HepG2 (cell line): ENCODE data around the gene LRRC40. TPM values are rescaled to one million over a fixed set of nuclear protein-coding genes. Genes with fewer than 3 reads are reported as not detected.
A peak's percentile ranks its signal among the peaks of the same experiment; 100 is the strongest.

Experiments
- ATAC-seq: fragments of 200-7000 bp; cut with Tn5 transposase; 3 replicates; pipeline ENCODE4 v1.9.1; 2020; ENCODE audit warnings: mild to moderate bottlenecking, moderate library complexity
- BruUV-seq: library from RNA; stranded (reverse); fragments of 400-500 nt; replicated peaks from 2 replicates; lab custom pipeline; 2021; lab: Mats Ljungman, UMichigan
- CTCF ChIA-PET: fragments of 300-600 bp; formaldehyde crosslinking; extraction: SDS; loops from one replicate; lab custom pipeline; 2021; ENCODE audit warnings: low total read pairs, inconsistent platforms, low intra/inter-chr PET ratio; lab: Yijun Ruan, JAX
- POLR2A ChIA-PET: fragments of 350-600 bp; sonication (Branson Sonifier 250); formaldehyde crosslinking; loops from one replicate; lab custom pipeline; 2020; ENCODE audit warnings: antibody characterized with exemption, inconsistent platforms; lab: Yijun Ruan, JAX
- DNase-seq: peaks from one replicate; pipeline ENCODE4 v3.0.0-alpha.2; 2015; ENCODE audit warnings: low spot score
- FAIRE-seq: peaks from 3 replicates; lab custom pipeline; 2011; peaks lifted over from hg19 to GRCh38; lab: Jason Lieb, UNC
- H2AFZ ChIP-seq: one replicate; pipeline ENCODE4 v1.6.1; 2011; ENCODE audit warnings: low read length, inconsistent platforms
- H3K27ac ChIP-seq: fragments of 300-600 bp; 3 replicates; pipeline ENCODE4 v1.8.0; 2011; ENCODE audit warnings: mixed run types, mild to moderate bottlenecking, mixed read lengths, low read length, inconsistent platforms; ENCODE audit not compliant: insufficient read depth; ENCODE audit errors: extremely low read length
- H3K27me3 ChIP-seq, 2 experiments: fragments of 200-600 bp in 1 of 2; 2 replicates in 1 of 2; 3 replicates in 1 of 2; pipeline versions ENCODE4 v1.6.0 to v1.8.0; 2011; ENCODE audit warnings: low read length in 2 of 2, mild to moderate bottlenecking in 2 of 2, moderate library complexity in 2 of 2, inconsistent platforms in 1 of 2; ENCODE audit not compliant: insufficient read depth in 2 of 2, control insufficient read depth in 1 of 2
- H3K36me3 ChIP-seq, 2 experiments: fragments of 200-600 bp in 1 of 2; replicated peaks in 1 of 2; 2 replicates in 1 of 2; 3 replicates in 1 of 2; pipeline versions ENCODE4 v1.5.1 to v1.8.0; 2011; ENCODE audit warnings: low read length in 2 of 2, inconsistent platforms in 1 of 2; ENCODE audit not compliant: insufficient read depth in 2 of 2, control insufficient read depth in 1 of 2
- H3K4me1 ChIP-seq: 2 replicates; pipeline ENCODE4 v1.5.1; 2012; ENCODE audit warnings: low read length, inconsistent platforms; ENCODE audit not compliant: insufficient read depth
- H3K4me2 ChIP-seq: 2 replicates; pipeline ENCODE4 v1.6.0; 2011; ENCODE audit warnings: low read depth, low read length, inconsistent platforms
- H3K4me3 ChIP-seq, 3 experiments: fragments of 200-600 bp in 1 of 3; sonication (generic), shearing (Covaris generic) in 1 of 3; replicated peaks in 1 of 3; 2 replicates each; pipeline ENCODE4 v1.5.1; 2011 to 2016; ENCODE audit warnings: low read length in 3 of 3, inconsistent platforms in 2 of 3, low read depth in 2 of 3, mild to moderate bottlenecking in 2 of 3, control low read depth in 1 of 3, mixed read lengths in 1 of 3; ENCODE audit not compliant: insufficient read depth in 1 of 3
- H3K79me2 ChIP-seq: one replicate; pipeline ENCODE4 v1.6.1; 2011; ENCODE audit warnings: low read length, inconsistent platforms; ENCODE audit not compliant: insufficient read depth
- H3K9ac ChIP-seq: 2 replicates; pipeline ENCODE4 v1.6.0; 2011; ENCODE audit warnings: mild to moderate bottlenecking, low read depth, low read length, inconsistent platforms; ENCODE audit not compliant: insufficient read depth
- H3K9me3 ChIP-seq: 2 replicates; pipeline ENCODE4 v1.5.1; 2012; ENCODE audit warnings: mild to moderate bottlenecking, low read length
- H4K20me1 ChIP-seq: 2 replicates; pipeline ENCODE4 v1.6.0; 2011; ENCODE audit warnings: inconsistent platforms, mild to moderate bottlenecking, low read length, moderate library complexity; ENCODE audit not compliant: insufficient read depth
- DNMT3B ChIP-seq: conservative IDR thresholded peaks from 2 replicates; pipeline ENCODE4 v1.6.1; 2016; ENCODE audit warnings: missing biosample characterization, control low read depth
- POLR2A ChIP-seq, 2 experiments: IDR thresholded peaks; 2 replicates each; pipeline ENCODE4 v1.6.1; 2011; ENCODE audit warnings: low read depth in 2 of 2, low read length in 2 of 2, mild to moderate bottlenecking in 1 of 2, moderate library complexity in 1 of 2; ENCODE audit not compliant: insufficient read depth in 1 of 2
- WIZ ChIP-seq: sonication (generic); formaldehyde crosslinking; IDR thresholded peaks from 2 replicates; pipeline ENCODE4 v1.5.1; 2020; ENCODE audit warnings: mild to moderate bottlenecking, missing genetic modification reagents
- ZNF143 ChIP-seq: sonication (generic); formaldehyde crosslinking; IDR thresholded peaks from 2 replicates; pipeline ENCODE4 v1.4.0; 2020; ENCODE audit warnings: missing genetic modification reagents
- ZNF615 ChIP-seq: sonication (generic); formaldehyde crosslinking; IDR thresholded peaks from 2 replicates; pipeline ENCODE4 v1.5.0; 2020; ENCODE audit warnings: mild to moderate bottlenecking, missing genetic modification reagents, borderline replicate concordance
- ZNF691 ChIP-seq: sonication (generic); formaldehyde crosslinking; IDR thresholded peaks from 2 replicates; pipeline ENCODE4 v1.4.0; 2020; ENCODE audit warnings: missing genetic modification reagents, low read depth, mild to moderate bottlenecking, borderline replicate concordance
- ZNF746 ChIP-seq: sonication (generic); formaldehyde crosslinking; IDR thresholded peaks from 2 replicates; pipeline ENCODE4 v1.8.0; 2022; ENCODE audit warnings: mild to moderate bottlenecking, missing genetic modification reagents
- ZNF782 ChIP-seq: sonication (generic); formaldehyde crosslinking; IDR thresholded peaks from 2 replicates; pipeline ENCODE4 v1.4.0; 2020; ENCODE audit warnings: missing genetic modification reagents, mild to moderate bottlenecking, borderline replicate concordance
- WGBS: methylation state at CpG from one replicate; pipeline ENCODE4 v1.1.6; 2017; ENCODE audit warnings: low lambda C conversion rate; 5-methylcytosine and 5-hydroxymethylcytosine counted together
- in situ Hi-C: cut with HindIII; loops from 2 replicates; pipeline ENCODE4 v1.10.0; 2017; ENCODE audit warnings: low pct_unique_long_range_greater_than_20kb; ENCODE audit not compliant: extremely low pct_ligation_motif_present
- intact Hi-C: fragments of 100-400 bp; cut with micrococcal nuclease; formaldehyde crosslinking; loops from one replicate; pipeline ENCODE4 v1.10.0; 2022; ENCODE audit not compliant: unreplicated experiment
- polyA plus RNA-seq, 8 experiments: library from polyadenylated mRNA; depleted of rRNA in 3 of 8; stranded (reverse) in 7 of 8; unstranded in 1 of 8; fragments of >200 nt; fragmentation: Illumina TruSeq in 4 of 8; extraction: Trizol in 4 of 8; gene quantifications; 2 replicates each; pipeline versions ENCODE4 v1.2.1 to v1.2.3, GENCODE V29; 2011 to 2016; ENCODE audit warnings: low read depth in 4 of 8, missing spikeins in 1 of 8, mixed read lengths in 1 of 8; ENCODE audit not compliant: insufficient read depth in 1 of 8
- total RNA-seq, 5 experiments: library from RNA; depleted of rRNA; stranded (reverse); fragments of >200 nt; fragmentation: Illumina TruSeq; extraction: Trizol; gene quantifications; 2 replicates each; pipeline ENCODE4 v1.2.3, GENCODE V29; 2016; ENCODE audit warnings: low read depth in 1 of 5
- TF ChIP-seq, protein P1 (sequence below): sonication (generic); formaldehyde crosslinking; IDR thresholded peaks from 2 replicates; pipeline ENCODE4 v1.9.0; 2021; ENCODE audit warnings: mild to moderate bottlenecking, missing genetic modification reagents

LRRC40 gene
- total and polyA plus RNA-seq, 2 of the 13 experiments (the other 11 are each of a cell fraction or from before 2014, with no cell fraction given): 10.3 to 32.7 TPM

DNA sequence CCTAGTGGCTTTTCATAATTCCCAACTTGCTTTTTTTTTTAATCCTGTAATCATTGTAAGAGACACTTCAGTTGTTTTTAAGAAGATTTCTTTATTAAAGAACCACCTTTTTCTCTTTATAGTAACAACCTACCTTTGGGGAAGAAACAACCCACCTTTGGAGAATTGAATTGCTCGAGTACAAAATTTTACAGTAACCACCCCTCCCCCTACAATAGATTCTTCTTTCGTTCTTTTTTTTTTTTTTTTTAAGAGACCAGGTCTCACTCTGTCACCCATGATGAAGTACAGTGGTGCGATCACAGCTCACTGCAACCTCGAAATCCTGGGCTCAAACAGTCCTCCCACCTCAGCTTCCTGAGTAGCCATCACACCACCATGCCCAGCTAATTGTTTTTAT, 2.1 kb upstream of the LRRC40 start:
- H3K27me3 ChIP-seq: no peaks in the 10 kb centered on the region; a peak in 2 of 5 replicates
- ChIA-PET POLR2A (interaction anchor here (3.2 kb wide), 1 partner anchor 13 kb away, joined by 41 read pairs; the partner anchor contains the start of gene SRSF11), CTCF (no interaction called here)
- no peaks in the 10 kb centered on the region for H3K9me3 ChIP-seq
- peaks cover 1 to 13% of the 10 kb centered on the region in 2 experiments; a peak in 3 of 5 replicates for H3K36me3 ChIP-seq
- H2AFZ ChIP-seq: no peak overlapping the region
- BruUV-seq: no TSS peak
- H4K20me1 ChIP-seq: no peaks in the 10 kb centered on the region; the same call in none of the 2 replicates
- FAIRE-seq (no peak), DNase-seq (no peak), ATAC-seq (no peak)
- intact Hi-C loops (loop anchor here (5.0 kb wide), 1 partner anchor 875 kb away; the partner anchor contains the start of gene ZRANB2), in situ Hi-C loops (loop anchor here (10.0 kb wide), 2 partner anchors 207 to 877 kb away; partner anchors contain the start of genes CTH and ZRANB2)
- H3K4me1 ChIP-seq: peaks cover 52% of the 10 kb centered on the region
- 81% methylated on average over 4 of the region's 4 CpGs for WGBS
- peak overlapping the region; percentile 82 for H3K4me2 ChIP-seq
- H3K27ac ChIP-seq: peak overlapping the region; percentile 96
- H3K4me3 ChIP-seq: peak overlapping the region in 2 of 3 experiments; percentile 90 to 96; a peak in 5 of 6 replicates
- H3K79me2 ChIP-seq: peaks cover 96% of the 10 kb centered on the region
- peak overlapping the region; percentile 97; the same call in 1 of the 2 replicates for H3K9ac ChIP-seq
- no peak for TF ChIP-seq ZNF691
- TF ChIP-seq ZNF615 (CRISPR knock-in tag): no peak
- TF ChIP-seq ZNF746 (CRISPR knock-in tag): no peak
- no peak for TF ChIP-seq ZNF143 (CRISPR knock-in tag)
- TF ChIP-seq, protein P1, sequence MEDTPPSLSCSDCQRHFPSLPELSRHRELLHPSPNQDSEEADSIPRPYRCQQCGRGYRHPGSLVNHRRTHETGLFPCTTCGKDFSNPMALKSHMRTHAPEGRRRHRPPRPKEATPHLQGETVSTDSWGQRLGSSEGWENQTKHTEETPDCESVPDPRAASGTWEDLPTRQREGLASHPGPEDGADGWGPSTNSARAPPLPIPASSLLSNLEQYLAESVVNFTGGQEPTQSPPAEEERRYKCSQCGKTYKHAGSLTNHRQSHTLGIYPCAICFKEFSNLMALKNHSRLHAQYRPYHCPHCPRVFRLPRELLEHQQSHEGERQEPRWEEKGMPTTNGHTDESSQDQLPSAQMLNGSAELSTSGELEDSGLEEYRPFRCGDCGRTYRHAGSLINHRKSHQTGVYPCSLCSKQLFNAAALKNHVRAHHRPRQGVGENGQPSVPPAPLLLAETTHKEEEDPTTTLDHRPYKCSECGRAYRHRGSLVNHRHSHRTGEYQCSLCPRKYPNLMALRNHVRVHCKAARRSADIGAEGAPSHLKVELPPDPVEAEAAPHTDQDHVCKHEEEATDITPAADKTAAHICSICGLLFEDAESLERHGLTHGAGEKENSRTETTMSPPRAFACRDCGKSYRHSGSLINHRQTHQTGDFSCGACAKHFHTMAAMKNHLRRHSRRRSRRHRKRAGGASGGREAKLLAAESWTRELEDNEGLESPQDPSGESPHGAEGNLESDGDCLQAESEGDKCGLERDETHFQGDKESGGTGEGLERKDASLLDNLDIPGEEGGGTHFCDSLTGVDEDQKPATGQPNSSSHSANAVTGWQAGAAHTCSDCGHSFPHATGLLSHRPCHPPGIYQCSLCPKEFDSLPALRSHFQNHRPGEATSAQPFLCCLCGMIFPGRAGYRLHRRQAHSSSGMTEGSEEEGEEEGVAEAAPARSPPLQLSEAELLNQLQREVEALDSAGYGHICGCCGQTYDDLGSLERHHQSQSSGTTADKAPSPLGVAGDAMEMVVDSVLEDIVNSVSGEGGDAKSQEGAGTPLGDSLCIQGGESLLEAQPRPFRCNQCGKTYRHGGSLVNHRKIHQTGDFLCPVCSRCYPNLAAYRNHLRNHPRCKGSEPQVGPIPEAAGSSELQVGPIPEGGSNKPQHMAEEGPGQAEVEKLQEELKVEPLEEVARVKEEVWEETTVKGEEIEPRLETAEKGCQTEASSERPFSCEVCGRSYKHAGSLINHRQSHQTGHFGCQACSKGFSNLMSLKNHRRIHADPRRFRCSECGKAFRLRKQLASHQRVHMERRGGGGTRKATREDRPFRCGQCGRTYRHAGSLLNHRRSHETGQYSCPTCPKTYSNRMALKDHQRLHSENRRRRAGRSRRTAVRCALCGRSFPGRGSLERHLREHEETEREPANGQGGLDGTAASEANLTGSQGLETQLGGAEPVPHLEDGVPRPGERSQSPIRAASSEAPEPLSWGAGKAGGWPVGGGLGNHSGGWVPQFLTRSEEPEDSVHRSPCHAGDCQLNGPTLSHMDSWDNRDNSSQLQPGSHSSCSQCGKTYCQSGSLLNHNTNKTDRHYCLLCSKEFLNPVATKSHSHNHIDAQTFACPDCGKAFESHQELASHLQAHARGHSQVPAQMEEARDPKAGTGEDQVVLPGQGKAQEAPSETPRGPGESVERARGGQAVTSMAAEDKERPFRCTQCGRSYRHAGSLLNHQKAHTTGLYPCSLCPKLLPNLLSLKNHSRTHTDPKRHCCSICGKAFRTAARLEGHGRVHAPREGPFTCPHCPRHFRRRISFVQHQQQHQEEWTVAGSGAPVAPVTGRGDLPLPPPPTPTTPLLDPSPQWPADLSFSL (CRISPR knock-in tag): no peak
- TF ChIP-seq ZNF782 (CRISPR knock-in tag): no peak
- no peak for TF ChIP-seq DNMT3B
- TF ChIP-seq POLR2A (IDR thresholded peaks at IDR 0.05; ENCODE audit: insufficient read depth in 1 of 2, low read depth in 2 of 2, low read length in 2 of 2): no peak
- no peak for TF ChIP-seq WIZ (CRISPR knock-in tag)
